ENCODE results near the gene PKDREJ. TPM values are rescaled to one million over a fixed set of nuclear protein-coding genes. Genes with fewer than 3 reads are reported as not detected.

Gene PKDREJ
- total RNA-seq, 1 donor from 2014 or later: 0.04 TPM

DNA sequence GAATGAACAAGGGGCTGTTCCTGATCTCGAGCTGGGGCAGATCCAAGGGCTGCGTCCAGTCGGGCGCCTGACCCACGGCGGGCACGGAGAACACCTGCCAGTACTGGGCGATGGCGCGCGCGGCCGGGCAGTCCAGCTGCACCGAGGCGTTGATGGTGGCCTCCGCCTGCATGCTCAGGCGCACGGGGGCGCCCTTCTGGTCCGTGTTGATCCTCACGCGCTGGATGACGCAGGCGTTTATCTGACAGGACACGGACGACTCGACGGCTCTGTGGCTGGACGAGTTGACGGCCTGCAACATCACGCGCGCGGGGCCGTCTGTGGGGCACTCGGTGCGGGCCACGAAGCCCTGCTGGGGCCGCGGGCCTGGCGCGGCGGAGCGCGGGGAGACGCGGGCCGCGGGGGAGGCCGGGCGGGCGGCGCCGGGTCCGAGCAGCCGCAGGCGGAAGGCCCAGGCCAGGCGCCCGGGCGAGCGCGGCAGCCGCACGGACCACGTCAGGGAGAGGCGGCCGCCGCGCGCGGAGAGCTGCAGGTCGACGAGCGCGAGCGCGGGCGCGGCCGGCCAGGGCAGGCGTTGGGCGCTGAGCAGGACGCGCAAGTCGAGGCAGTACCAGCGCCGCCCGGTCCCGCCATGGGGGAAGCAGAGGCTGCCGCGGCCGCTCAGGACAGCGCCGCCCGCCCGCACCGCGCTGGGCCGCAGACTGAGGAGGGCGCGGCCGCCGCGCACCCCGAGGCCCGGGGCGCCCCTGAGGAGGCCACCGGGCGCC lies 511 bp downstream of the PKDREJ start:
- Mint-ChIP-seq H3K4me3 (peak overlapping the region; percentile 12), H3K36me3 (peaks cover 29% of the 10 kb centered on the region), H3K27ac (no peak overlapping the region), H3K4me1 (peaks cover 7% of the 10 kb centered on the region), H3K27me3 (ENCODE audit: low read depth) (peaks cover 73% of the 10 kb centered on the region), H3K9me3 (peaks cover 59% of the 10 kb centered on the region)
- TF ChIP-seq, protein P1, sequence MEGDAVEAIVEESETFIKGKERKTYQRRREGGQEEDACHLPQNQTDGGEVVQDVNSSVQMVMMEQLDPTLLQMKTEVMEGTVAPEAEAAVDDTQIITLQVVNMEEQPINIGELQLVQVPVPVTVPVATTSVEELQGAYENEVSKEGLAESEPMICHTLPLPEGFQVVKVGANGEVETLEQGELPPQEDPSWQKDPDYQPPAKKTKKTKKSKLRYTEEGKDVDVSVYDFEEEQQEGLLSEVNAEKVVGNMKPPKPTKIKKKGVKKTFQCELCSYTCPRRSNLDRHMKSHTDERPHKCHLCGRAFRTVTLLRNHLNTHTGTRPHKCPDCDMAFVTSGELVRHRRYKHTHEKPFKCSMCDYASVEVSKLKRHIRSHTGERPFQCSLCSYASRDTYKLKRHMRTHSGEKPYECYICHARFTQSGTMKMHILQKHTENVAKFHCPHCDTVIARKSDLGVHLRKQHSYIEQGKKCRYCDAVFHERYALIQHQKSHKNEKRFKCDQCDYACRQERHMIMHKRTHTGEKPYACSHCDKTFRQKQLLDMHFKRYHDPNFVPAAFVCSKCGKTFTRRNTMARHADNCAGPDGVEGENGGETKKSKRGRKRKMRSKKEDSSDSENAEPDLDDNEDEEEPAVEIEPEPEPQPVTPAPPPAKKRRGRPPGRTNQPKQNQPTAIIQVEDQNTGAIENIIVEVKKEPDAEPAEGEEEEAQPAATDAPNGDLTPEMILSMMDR (IDR thresholded peaks at IDR 0.05; ENCODE audit: unreplicated experiment): no peak
- no peak for DNase-seq (ENCODE audit: low spot score in 2 of 2, unreplicated experiment in 2 of 2)

DNA sequence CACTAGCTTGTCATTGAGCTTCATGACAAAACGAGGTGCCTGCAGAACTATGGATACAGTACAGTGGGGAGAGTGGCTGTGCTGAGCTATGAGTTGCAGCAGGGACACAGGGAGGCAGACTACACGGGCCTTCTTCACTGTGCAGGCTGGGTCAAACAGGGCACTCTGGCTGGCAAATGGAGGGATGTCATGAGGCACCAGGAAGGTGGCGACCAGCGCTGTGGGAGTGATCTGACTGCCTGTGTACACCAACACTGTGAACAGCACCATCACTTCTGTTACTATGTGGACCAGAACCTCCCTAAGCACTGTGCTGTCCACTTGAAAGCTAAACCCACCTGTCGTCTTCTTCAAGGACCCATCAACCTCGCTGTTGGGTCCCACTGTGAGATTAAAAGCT lies 3.1 kb downstream of the PKDREJ start:
- no peak overlapping the region for H3K4me3 Mint-ChIP-seq
- H3K9me3 Mint-ChIP-seq: peaks cover 70% of the 10 kb centered on the region
- TF ChIP-seq, protein P1 (IDR thresholded peaks at IDR 0.05; ENCODE audit: unreplicated experiment): no peak
- H3K27me3 Mint-ChIP-seq (ENCODE audit: low read depth): peaks cover 66% of the 10 kb centered on the region
- H3K36me3 Mint-ChIP-seq: peaks cover 29% of the 10 kb centered on the region
- no peak overlapping the region for H3K27ac Mint-ChIP-seq
- DNase-seq (ENCODE audit: low spot score in 2 of 2, unreplicated experiment in 2 of 2): no peak
- H3K4me1 Mint-ChIP-seq: no peaks in the 10 kb centered on the region

DNA sequence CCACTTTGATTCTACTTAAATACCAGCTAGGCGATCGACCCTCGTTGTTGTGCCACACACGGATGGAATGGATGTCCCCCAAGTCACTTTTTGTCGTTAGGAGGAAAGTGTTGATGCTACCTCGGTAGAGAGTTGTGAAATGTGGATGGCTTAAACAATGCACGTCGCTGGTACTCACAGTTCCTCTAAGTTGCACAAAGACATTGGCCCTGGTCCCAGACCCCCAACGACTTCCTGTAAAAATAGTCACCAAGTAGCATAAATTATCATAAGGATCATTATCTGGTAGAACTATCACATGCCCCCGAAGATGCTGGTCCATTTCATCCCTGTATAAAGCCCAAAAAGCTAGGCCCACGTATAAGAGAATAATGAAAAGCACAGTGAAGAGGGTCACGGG lies 3.8 kb downstream of the PKDREJ start:
- no peak for DNase-seq (ENCODE audit: low spot score in 2 of 2, unreplicated experiment in 2 of 2)
- TF ChIP-seq, protein P1 (IDR thresholded peaks at IDR 0.05; ENCODE audit: unreplicated experiment): no peak
- H3K4me1 Mint-ChIP-seq: no peaks in the 10 kb centered on the region
- H3K27ac Mint-ChIP-seq: no peak overlapping the region
- no peak overlapping the region for H3K4me3 Mint-ChIP-seq
- H3K9me3 Mint-ChIP-seq: peaks cover 68% of the 10 kb centered on the region
- peaks cover 27% of the 10 kb centered on the region for H3K36me3 Mint-ChIP-seq
- H3K27me3 Mint-ChIP-seq (ENCODE audit: low read depth): peaks cover 60% of the 10 kb centered on the region

DNA sequence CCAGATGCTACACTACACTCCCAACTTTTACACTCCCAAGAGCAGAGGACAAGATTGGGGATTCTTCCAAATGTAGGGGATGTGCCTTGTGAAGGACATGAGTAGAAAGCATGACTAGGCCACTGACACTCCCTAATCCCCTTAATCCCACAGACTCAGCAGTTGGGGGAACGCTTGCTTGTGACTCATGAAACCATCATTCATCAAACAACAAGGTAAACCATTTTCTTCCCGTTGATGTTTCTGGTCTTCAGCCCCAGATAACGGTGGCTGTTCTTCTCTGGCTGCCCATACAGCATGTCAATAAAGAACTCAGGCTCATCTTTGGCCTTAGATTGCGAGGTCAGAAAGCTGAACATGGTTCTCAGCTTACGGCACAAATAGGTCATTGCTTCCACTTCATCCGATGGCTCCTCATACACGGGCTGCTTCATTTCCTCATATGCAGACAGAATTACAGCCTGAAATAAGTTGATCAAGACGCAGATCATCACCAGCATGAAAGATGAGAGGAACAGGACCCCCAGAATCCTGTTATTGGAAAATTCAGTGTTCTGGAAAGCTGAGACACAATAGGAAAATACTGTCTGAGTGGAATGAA lies 6.7 kb downstream of the PKDREJ start:
- no peak overlapping the region for H3K4me3 Mint-ChIP-seq
- H3K9me3 Mint-ChIP-seq: peaks cover 51% of the 10 kb centered on the region
- no peak overlapping the region for H3K27ac Mint-ChIP-seq
- peaks cover 36% of the 10 kb centered on the region for H3K27me3 Mint-ChIP-seq (ENCODE audit: low read depth)
- H3K36me3 Mint-ChIP-seq: peaks cover 10% of the 10 kb centered on the region
- DNase-seq (ENCODE audit: low spot score in 2 of 2, unreplicated experiment in 2 of 2): no peak
- H3K4me1 Mint-ChIP-seq: peaks cover 4% of the 10 kb centered on the region
- TF ChIP-seq, protein P1 (IDR thresholded peaks at IDR 0.05; ENCODE audit: unreplicated experiment): no peak

DNA sequence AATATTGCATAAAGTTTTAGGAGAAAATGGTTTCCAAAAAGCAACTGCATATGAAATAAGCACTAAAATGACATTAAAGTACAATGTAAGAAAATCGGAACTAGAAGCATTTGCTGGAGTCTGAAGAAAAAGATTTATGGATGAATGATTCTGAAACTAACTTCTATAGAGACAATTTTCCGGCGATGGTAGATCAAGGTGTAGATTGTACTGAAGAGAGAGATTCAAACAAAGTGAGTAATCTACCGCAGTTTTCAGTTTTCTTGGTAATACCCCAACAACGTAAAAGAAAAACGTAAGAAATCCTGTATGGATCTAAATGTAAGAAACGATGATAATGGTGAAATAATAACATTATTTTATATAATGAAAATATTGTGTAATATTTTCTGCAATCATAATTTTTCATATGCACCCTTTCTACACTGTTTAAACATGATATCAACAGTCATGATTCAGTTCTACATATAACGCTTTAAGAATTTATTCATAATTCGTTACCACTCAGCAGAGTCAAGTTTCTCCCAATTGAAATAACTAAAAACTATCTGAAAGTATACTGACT lies 11.2 kb downstream of the PKDREJ start:
- H3K27ac Mint-ChIP-seq: no peak overlapping the region
- TF ChIP-seq, protein P1 (IDR thresholded peaks at IDR 0.05; ENCODE audit: unreplicated experiment): no peak
- peak overlapping the region; percentile 68 for H3K4me3 Mint-ChIP-seq
- peaks cover 14% of the 10 kb centered on the region for H3K4me1 Mint-ChIP-seq
- peaks cover 7% of the 10 kb centered on the region for H3K9me3 Mint-ChIP-seq
- H3K27me3 Mint-ChIP-seq (ENCODE audit: low read depth): no peaks in the 10 kb centered on the region
- H3K36me3 Mint-ChIP-seq: peaks cover 2% of the 10 kb centered on the region
- DNase-seq (ENCODE audit: low spot score in 2 of 2, unreplicated experiment in 2 of 2): no peak
